Measurements from ENCODE around the gene KRT74. TPM values are rescaled to one million over a fixed set of nuclear protein-coding genes. Genes with fewer than 3 reads are reported as not detected.

KRT74 gene
- total RNA-seq, 5 donors from 2014 or later (not counting 1 experiment from before 2014, with no cell fraction given): 0.20 to 0.79 (median 0.45) TPM; not detected in 1

- H3K27me3 Mint-ChIP-seq: peaks cover 0 to 4% of the 10 kb centered on the region in 2 donors
- no peaks in the 10 kb centered on the region for H3K9me3 ChIP-seq
- H3K27me3 ChIP-seq (replicated peaks in 1 of 2; ENCODE audit: control insufficient read depth in 2 of 2, extremely low read depth in 1 of 2, insufficient read depth in 2 of 2, low read length in 1 of 2): peaks cover 0 to 14% of the 10 kb centered on the region in 2 experiments
- H3K4me3 Mint-ChIP-seq: peak overlapping the region in 1 of 3 donors; percentile 58
- H3K9me3 Mint-ChIP-seq: no peaks in the 10 kb centered on the region
- H3K36me3 Mint-ChIP-seq: peaks cover 4% of the 10 kb centered on the region
- H3K4me1 ChIP-seq (ENCODE audit: control insufficient read depth in 1 of 2, extremely low read depth in 1 of 2, insufficient read depth in 2 of 2, low read length in 2 of 2): peaks cover 68 to 75% of the 10 kb centered on the region in 2 experiments
- ATAC-seq (replicated peaks in 1 of 4) (no peak), DNase-seq (peak in 1 of 35 experiments; percentile 4)
- WGBS (ENCODE audit: insufficient coverage): no CpG with 5 or more reads among the region's 1 CpG
- no peak overlapping the region for H3K4me3 ChIP-seq (ENCODE audit: control insufficient read depth in 1 of 2, extremely low read depth in 1 of 2, low read length in 1 of 2)
- H3K36me3 ChIP-seq (ENCODE audit: control insufficient read depth in 2 of 2, extremely low read depth in 1 of 2, insufficient read depth in 1 of 2, low read length in 1 of 2): no peaks in the 10 kb centered on the region
- ChIA-PET POLR2A (no interaction called here), CTCF (interaction anchor here in 1 of 2 donors (0.6 kb wide), 1 partner anchor 274 kb away, joined by 3 read pairs; no protein-coding TSS in a partner anchor)
- peak overlapping the region; percentile 60 to 89 for H3K27ac Mint-ChIP-seq
- peak overlapping the region; percentile 22 for H3K27ac ChIP-seq (ENCODE audit: low read length)
- peaks cover 86 to 88% (median 86%) of the 10 kb centered on the region in 3 donors for H3K4me1 Mint-ChIP-seq
These were observed 31.9 kb upstream of the KRT74 start for GRCh38 chr12:52605542-52605941.

GRCh38 chr12:52604859-52605258 is 31.2 kb upstream of the KRT74 start:
- POLR2A ChIA-PET: no interaction called here
- Mint-ChIP-seq H3K4me1 (peaks cover 82 to 86% (median 84%) of the 10 kb centered on the region in 3 donors), H3K36me3 (peaks cover 4% of the 10 kb centered on the region), H3K4me3 (peak overlapping the region in 1 of 3 donors; percentile 58), H3K27me3 (peaks cover 4 to 8% of the 10 kb centered on the region in 2 donors), H3K27ac (peak overlapping the region; percentile 89), H3K9me3 (no peaks in the 10 kb centered on the region)
- CTCF ChIA-PET: no interaction called here
- H3K4me1 ChIP-seq (ENCODE audit: control insufficient read depth in 1 of 2, extremely low read depth in 1 of 2, insufficient read depth in 2 of 2, low read length in 2 of 2): peaks cover 62 to 74% of the 10 kb centered on the region in 2 experiments
- H3K9me3 ChIP-seq: no peaks in the 10 kb centered on the region
- ATAC-seq (replicated peaks in 1 of 4): peak in 2 of 4 experiments; percentile 2 to 17
- H3K27me3 ChIP-seq (replicated peaks in 1 of 2; ENCODE audit: control insufficient read depth in 2 of 2, extremely low read depth in 1 of 2, insufficient read depth in 2 of 2, low read length in 1 of 2): peaks cover 0 to 14% of the 10 kb centered on the region in 2 experiments
- no peaks in the 10 kb centered on the region for H3K36me3 ChIP-seq (ENCODE audit: control insufficient read depth in 2 of 2, extremely low read depth in 1 of 2, insufficient read depth in 1 of 2, low read length in 1 of 2)
- peak overlapping the region; percentile 22 for H3K27ac ChIP-seq (ENCODE audit: low read length)
- DNase-seq: peak in 2 of 35 experiments; percentile 4 to 12
- H3K4me3 ChIP-seq (ENCODE audit: control insufficient read depth in 1 of 2, extremely low read depth in 1 of 2, low read length in 1 of 2): no peak overlapping the region

GRCh38 chr12:52603314-52603713 is 29.7 kb upstream of the KRT74 start:
- ChIA-PET CTCF (no interaction called here), POLR2A (no interaction called here)
- H3K27me3 ChIP-seq (replicated peaks in 1 of 2; ENCODE audit: control insufficient read depth in 2 of 2, extremely low read depth in 1 of 2, insufficient read depth in 2 of 2, low read length in 1 of 2): peaks cover 0 to 15% of the 10 kb centered on the region in 2 experiments
- no peaks in the 10 kb centered on the region for H3K9me3 ChIP-seq
- DNase-seq (peak in 26 of 35 experiments; percentile 12 to 65 (median 42)), ATAC-seq (replicated peaks in 1 of 4) (peak; percentile 77 to 87 (median 84))
- Mint-ChIP-seq H3K36me3 (peaks cover 4% of the 10 kb centered on the region), H3K27me3 (peaks cover 5 to 9% of the 10 kb centered on the region in 2 donors), H3K9me3 (no peaks in the 10 kb centered on the region), H3K4me3 (peak overlapping the region in 1 of 3 donors; percentile 58), H3K4me1 (peaks cover 66 to 74% (median 69%) of the 10 kb centered on the region in 3 donors), H3K27ac (peak overlapping the region; percentile 49 to 76)
- peaks cover 49 to 59% of the 10 kb centered on the region in 2 experiments for H3K4me1 ChIP-seq (ENCODE audit: control insufficient read depth in 1 of 2, extremely low read depth in 1 of 2, insufficient read depth in 2 of 2, low read length in 2 of 2)
- no peak overlapping the region for H3K4me3 ChIP-seq (ENCODE audit: control insufficient read depth in 1 of 2, extremely low read depth in 1 of 2, low read length in 1 of 2)
- no CpG with 5 or more reads among the region's 2 CpGs for WGBS (ENCODE audit: insufficient coverage)
- no peaks in the 10 kb centered on the region for H3K36me3 ChIP-seq (ENCODE audit: control insufficient read depth in 2 of 2, extremely low read depth in 1 of 2, insufficient read depth in 1 of 2, low read length in 1 of 2)
- no peak overlapping the region for H3K27ac ChIP-seq (ENCODE audit: low read length)

- no peak for ATAC-seq (replicated peaks in 1 of 4)
- H3K27ac ChIP-seq (ENCODE audit: low read length): no peak overlapping the region
- H3K36me3 ChIP-seq (ENCODE audit: control insufficient read depth in 2 of 2, extremely low read depth in 1 of 2, insufficient read depth in 1 of 2, low read length in 1 of 2): no peaks in the 10 kb centered on the region
- peaks cover 5 to 9% of the 10 kb centered on the region in 2 donors for H3K27me3 Mint-ChIP-seq
- ChIA-PET POLR2A (interaction anchor here in 1 of 2 donors (0.7 kb wide), 1 partner anchor 627 kb away, joined by 3 read pairs; no protein-coding TSS in a partner anchor), CTCF (no interaction called here)
- peak overlapping the region; percentile 70 to 76 for H3K27ac Mint-ChIP-seq
- WGBS (ENCODE audit: insufficient coverage): 95% methylated on average over 5 of the region's 5 CpGs
- peak in 1 of 35 experiments; percentile 5 for DNase-seq
- H3K9me3 Mint-ChIP-seq: no peaks in the 10 kb centered on the region
- H3K4me1 Mint-ChIP-seq: peaks cover 58 to 72% (median 62%) of the 10 kb centered on the region in 3 donors
- no peak overlapping the region for H3K4me3 ChIP-seq (ENCODE audit: control insufficient read depth in 1 of 2, extremely low read depth in 1 of 2, low read length in 1 of 2)
- H3K4me1 ChIP-seq (ENCODE audit: control insufficient read depth in 1 of 2, extremely low read depth in 1 of 2, insufficient read depth in 2 of 2, low read length in 2 of 2): peaks cover 42 to 51% of the 10 kb centered on the region in 2 experiments
- H3K4me3 Mint-ChIP-seq: peak overlapping the region in 1 of 3 donors; percentile 58
- peaks cover under 1% of the 10 kb centered on the region for H3K36me3 Mint-ChIP-seq
- no peaks in the 10 kb centered on the region for H3K9me3 ChIP-seq
- H3K27me3 ChIP-seq (replicated peaks in 1 of 2; ENCODE audit: control insufficient read depth in 2 of 2, extremely low read depth in 1 of 2, insufficient read depth in 2 of 2, low read length in 1 of 2): peaks cover 0 to 15% of the 10 kb centered on the region in 2 experiments
These were observed 28.9 kb upstream of the KRT74 start for GRCh38 chr12:52602552-52602951.

GRCh38 chr12:52601671-52602070 is 28.0 kb upstream of the KRT74 start:
- Mint-ChIP-seq H3K27ac (no peak overlapping the region), H3K4me3 (no peak overlapping the region), H3K4me1 (peaks cover 50 to 63% (median 53%) of the 10 kb centered on the region in 3 donors), H3K36me3 (no peaks in the 10 kb centered on the region), H3K9me3 (no peaks in the 10 kb centered on the region), H3K27me3 (peaks cover 5 to 8% of the 10 kb centered on the region in 2 donors)
- no peaks in the 10 kb centered on the region for H3K36me3 ChIP-seq (ENCODE audit: control insufficient read depth in 2 of 2, extremely low read depth in 1 of 2, insufficient read depth in 1 of 2, low read length in 1 of 2)
- no peak overlapping the region for H3K4me3 ChIP-seq (ENCODE audit: control insufficient read depth in 1 of 2, extremely low read depth in 1 of 2, low read length in 1 of 2)
- DNase-seq (peak in 1 of 35 experiments; percentile 4), ATAC-seq (replicated peaks in 1 of 4) (no peak)
- 83% methylated on average over 1 of the region's 4 CpGs for WGBS (ENCODE audit: insufficient coverage)
- no peak overlapping the region for H3K27ac ChIP-seq (ENCODE audit: low read length)
- ChIA-PET POLR2A (interaction anchor here in 1 of 2 donors (0.7 kb wide), 1 partner anchor 626 kb away, joined by 3 read pairs; no protein-coding TSS in a partner anchor), CTCF (no interaction called here)
- H3K4me1 ChIP-seq (ENCODE audit: control insufficient read depth in 1 of 2, extremely low read depth in 1 of 2, insufficient read depth in 2 of 2, low read length in 2 of 2): peaks cover 33 to 43% of the 10 kb centered on the region in 2 experiments
- peaks cover 0 to 15% of the 10 kb centered on the region in 2 experiments for H3K27me3 ChIP-seq (replicated peaks in 1 of 2; ENCODE audit: control insufficient read depth in 2 of 2, extremely low read depth in 1 of 2, insufficient read depth in 2 of 2, low read length in 1 of 2)
- no peaks in the 10 kb centered on the region for H3K9me3 ChIP-seq

- Mint-ChIP-seq H3K9me3 (no peaks in the 10 kb centered on the region), H3K4me1 (peaks cover 46 to 59% (median 48%) of the 10 kb centered on the region in 3 donors), H3K27me3 (peaks cover 5 to 7% of the 10 kb centered on the region in 2 donors), H3K36me3 (no peaks in the 10 kb centered on the region), H3K27ac (peak within 1 kb of the TSS in 1 of 2 donors; percentile 70), H3K4me3 (peak within 1 kb of the TSS in 1 of 3 donors; percentile 58)
- Histone ChIP-seq H3K36me3 (ENCODE audit: control insufficient read depth in 2 of 2, extremely low read depth in 1 of 2, insufficient read depth in 1 of 2, low read length in 1 of 2) (no peaks in the 10 kb centered on the region), H3K27me3 (replicated peaks in 1 of 2; ENCODE audit: control insufficient read depth in 2 of 2, extremely low read depth in 1 of 2, insufficient read depth in 2 of 2, low read length in 1 of 2) (peaks cover 0 to 15% of the 10 kb centered on the region in 2 experiments), H3K9me3 (no peaks in the 10 kb centered on the region), H3K4me3 (ENCODE audit: control insufficient read depth in 1 of 2, extremely low read depth in 1 of 2, low read length in 1 of 2) (no peak within 1 kb of the TSS), H3K27ac (ENCODE audit: low read length) (no peak within 1 kb of the TSS), H3K4me1 (ENCODE audit: control insufficient read depth in 1 of 2, extremely low read depth in 1 of 2, insufficient read depth in 2 of 2, low read length in 2 of 2) (peaks cover 30 to 36% of the 10 kb centered on the region in 2 experiments)
- ChIA-PET POLR2A (no interaction called here), CTCF (no interaction called here)
- WGBS (ENCODE audit: insufficient coverage): 67% methylated on average over 48 of the region's 48 CpGs
- DNase-seq (peak in 1 of 35 experiments; percentile 5), ATAC-seq (replicated peaks in 1 of 4) (no peak)
These were observed 27.4 kb upstream of the KRT74 start, which contains the start of gene KRT72 for GRCh38 chr12:52600941-52601481. Gene KRT72 (minus strand): TSS chr12:52601463. CDS start chr12:52601452, 11 bp downstream.

All from T-cell (primary cell).